GM21737 (cell line): ENCODE measurements around the gene ANKS1B.
"Not testable (repeated sequence)": the region's sequence is repeated elsewhere in the genome, so short reads cannot be mapped to it uniquely, and the experiment has no call there.

Source experiments
- ATAC-seq: cut with Tn5 transposase; IDR thresholded peaks from one replicate; pipeline ENCODE4 v1.9.1; 2021; ENCODE audit warnings: mild to moderate bottlenecking, moderate library complexity; ENCODE audit not compliant: unreplicated experiment

Gene ANKS1B

DNA sequence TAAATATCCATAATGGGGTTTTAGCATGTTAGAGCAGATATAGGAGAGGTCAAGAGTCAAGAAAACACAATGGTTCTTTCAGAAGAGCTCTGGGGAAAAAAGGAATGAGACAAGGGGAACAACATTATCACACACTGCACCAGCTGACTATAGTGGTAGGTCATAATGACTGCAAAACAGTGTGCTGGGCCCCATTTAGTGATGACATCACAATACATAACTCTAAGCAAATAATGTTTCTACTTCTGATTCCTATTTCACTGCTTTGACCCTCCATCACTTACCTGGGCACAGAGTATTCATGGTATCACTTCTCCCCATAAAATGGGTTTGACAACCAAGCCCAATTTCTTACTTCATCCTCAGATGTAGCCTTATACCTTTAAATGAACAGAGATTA lies 275.1 kb downstream of the ANKS1B start:
- ATAC-seq = no peak

DNA sequence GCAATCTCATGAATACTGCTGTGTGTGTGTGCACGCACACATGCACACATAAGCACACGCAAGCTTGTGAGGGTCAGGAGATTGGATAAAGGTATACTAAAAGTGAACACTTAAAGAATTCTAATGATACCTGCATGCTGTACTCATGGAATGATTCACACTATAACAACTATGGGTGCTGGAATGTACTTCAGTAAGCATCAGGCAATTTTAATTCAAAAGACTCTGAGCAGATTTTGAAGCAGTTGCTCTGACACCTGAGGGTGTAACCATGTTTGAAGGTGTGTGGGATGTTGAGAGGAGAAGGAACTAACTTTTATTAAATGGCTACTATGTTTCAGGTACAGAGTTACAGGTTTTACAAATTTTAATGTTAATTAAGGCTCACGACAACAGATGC lies 275.6 kb downstream of the ANKS1B start:
- no peak for ATAC-seq

DNA sequence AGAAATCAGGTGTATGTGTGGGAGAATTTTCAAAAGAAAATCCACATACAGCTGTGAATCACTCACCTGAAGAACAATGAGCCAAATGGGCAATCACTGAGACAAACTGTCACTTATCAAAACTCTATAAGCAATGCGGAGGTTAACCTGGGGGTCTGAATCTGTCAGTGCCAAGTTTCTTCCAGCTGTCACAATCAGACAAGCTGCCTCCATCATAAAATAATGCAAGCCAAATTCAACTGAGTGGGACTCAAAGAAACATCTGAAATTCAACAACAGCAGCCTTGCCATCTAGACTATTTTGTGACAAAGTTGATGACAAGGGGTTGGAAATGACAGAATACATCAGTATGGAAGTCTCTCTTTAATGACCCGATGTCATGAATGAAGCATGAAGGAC lies 276.9 kb downstream of the ANKS1B start:
- ATAC-seq = no peak

DNA sequence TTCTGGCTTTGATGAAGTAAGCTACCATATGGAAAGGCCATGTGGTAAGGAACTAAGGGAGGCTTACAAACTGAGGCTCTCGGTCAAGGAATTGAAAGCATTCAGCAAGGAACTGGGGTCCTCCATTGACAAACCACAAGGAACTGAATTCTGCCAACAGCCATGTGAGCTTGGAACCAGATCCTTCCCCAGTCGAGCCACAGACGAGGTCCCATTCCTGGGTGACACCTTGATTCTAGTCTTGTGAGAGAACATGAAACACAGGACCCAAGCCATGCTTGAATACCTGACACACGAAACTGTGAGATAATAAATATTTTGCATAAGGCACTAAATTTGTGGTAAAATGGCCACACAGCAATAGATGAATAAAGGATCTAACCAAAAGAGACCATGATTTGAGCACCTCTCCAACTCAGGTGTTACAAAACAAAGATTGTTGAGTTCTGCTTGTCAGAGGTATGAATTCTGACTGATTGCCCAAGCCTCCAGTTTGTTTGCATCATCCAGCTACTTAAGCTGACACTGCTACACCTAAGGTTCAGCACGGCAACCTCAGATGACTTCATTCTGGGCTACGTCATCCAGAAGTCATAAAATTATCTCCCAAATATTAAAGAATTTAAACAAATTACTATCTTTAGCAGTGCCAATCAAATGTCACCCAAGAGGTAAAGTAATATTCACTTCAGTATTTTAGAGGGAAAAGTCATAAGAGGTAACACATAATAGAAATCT lies 277.8 kb downstream of the ANKS1B start:
- no peak for ATAC-seq

DNA sequence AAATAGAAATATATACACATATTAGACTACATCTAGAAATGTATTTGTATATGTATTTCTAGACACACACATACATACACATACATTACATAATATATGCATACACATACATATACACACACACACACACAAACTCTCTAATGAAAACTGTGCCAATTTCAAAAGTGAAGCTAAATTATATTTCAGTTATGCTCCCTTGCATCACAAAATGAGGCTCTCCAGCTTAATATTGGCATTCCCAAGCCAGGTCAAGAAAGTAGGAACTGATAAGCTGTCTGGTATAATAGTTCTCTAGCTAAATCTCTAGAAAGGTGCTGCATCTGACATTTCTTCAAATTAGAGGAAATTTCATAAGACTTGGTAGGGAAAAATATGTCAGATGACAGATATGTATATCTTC lies 280.3 kb downstream of the ANKS1B start:
- no peak for ATAC-seq

GRCh38 chr12:99704036-99704435 lies 280.7 kb downstream of the ANKS1B start:
- no peak for ATAC-seq

DNA sequence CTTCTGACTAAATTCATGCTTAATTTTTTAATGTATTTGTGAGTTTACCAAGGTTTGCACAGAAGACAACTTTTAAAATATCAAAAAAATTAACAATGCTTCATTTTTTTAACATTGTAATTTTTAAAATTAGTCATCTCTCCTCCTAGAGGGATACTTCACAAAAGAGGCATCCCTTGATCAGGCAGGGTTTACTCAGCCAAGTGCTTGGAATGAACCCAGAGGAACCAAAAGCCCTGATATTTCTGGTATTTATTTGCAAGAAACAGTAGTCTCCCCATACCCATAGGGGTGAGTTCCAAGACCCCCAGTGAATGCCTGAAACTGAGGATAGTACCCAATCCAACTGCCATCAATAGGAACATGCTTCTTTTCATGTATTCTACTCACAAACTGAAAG lies 284.7 kb downstream of the ANKS1B start:
- no peak for ATAC-seq

DNA sequence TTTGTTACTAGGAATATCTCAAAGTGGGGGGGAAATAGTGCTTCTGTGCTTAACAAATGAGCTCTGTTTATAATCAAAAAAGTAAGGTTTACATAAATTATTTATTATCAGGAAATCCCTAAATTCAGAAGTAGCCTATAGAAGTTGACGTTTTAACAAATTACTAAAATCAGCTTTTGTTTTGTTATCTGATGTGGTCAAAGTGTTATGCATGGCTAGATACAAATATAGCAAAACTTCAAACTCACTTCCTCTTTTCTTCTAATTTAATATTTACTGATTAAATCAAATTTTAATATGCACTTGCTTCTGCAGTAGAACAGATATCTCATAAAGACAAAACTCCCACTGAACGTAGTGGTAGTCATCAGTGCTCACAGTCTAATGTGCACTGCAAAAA lies 289.7 kb downstream of the ANKS1B start:
- ATAC-seq = no peak

DNA sequence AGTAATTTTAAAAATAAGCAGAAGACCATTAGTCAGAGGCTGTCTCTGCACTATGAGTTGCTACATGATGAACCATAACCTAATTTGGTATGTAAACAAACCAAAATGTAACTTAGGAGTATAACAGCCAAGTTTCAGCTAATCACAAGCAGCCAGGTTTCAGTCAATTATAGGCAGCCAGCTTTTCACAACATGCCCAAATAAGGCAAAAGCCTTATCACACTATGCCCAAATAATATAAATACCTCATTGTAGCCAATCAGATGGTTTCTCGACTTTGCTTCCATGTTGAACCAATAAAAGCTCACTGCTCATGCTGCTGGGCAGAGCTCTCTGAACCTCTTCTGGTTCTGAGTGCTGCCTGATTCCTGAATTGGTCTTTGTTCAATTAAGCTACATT lies 298.6 kb downstream of the ANKS1B start:
- no peak for ATAC-seq

DNA sequence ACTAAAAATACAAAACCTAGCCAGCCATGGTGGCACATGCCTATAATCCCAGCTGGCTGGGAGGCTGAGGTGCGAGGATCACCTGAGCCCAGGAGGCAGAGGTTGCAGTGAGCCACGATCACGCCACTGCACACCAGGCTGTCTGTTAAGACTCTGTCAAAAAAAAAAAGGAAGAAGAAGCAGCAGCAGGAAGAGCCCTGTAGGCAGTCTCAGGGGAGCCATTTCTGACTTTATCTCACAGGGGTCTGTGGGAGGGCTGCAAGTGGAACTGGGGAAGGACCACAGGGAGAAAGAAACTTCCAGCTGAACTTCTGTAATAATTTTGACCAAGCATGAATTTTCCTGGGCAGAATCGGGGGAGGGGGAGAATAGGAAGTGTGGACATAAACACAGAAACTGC lies 304.5 kb downstream of the ANKS1B start:
- ATAC-seq = no peak

DNA sequence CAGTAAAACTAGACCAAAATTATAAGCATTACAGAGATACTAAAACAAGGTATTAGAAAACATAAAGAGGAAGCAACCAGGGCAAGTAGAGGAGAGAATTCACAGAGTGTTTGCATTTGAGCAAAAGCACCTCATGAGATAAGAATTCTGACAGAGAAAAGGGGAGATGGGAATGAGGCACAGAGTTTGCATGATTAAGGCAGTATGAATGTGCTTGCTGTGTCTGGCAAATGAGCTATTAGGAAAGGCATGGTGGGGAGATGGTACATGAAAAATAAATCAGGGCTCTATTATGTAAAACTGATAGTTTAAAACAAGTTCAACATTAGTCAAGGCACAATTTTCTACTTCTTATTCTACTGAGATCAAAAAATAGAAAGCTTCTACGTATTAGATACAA lies 314.1 kb downstream of the ANKS1B start:
- no peak for ATAC-seq

- no peak for ATAC-seq
These were observed 325.9 kb downstream of the ANKS1B start for GRCh38 chr12:99658671-99659349.

GRCh38 chr12:99649551-99649950 lies 335.2 kb downstream of the ANKS1B start:
- no peak for ATAC-seq

GRCh38 chr12:99648183-99648582 lies 336.6 kb downstream of the ANKS1B start:
- no peak for ATAC-seq

DNA sequence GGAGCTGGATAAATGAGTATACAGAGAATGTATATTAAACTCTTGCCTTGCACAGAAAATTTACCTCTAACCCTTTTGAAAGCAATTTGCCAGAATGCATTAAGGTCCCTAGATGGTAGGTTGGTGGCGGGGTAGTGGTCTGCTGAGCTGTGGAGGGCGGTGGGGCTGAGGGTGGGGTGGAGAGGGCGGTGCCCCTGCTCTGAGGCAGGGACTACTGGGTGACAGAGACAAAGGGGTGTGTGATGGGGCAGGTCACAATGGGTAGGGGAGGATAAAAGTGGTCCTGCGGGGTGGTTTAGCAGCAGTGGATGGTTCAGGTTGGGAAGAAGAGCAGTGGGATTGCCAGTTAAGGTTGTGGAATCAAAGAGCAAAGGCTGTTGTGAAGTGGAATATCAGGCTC lies 337.3 kb downstream of the ANKS1B start, which contains the start of gene GARIN6:
GARIN6 (plus strand) TSS at position 301 of the 400 bp plus-strand sequence. CDS start 422 bp downstream, outside the sequence.
- ATAC-seq = no peak

GRCh38 chr12:99644629-99645028 lies 340.1 kb downstream of the ANKS1B start:
- ATAC-seq = no peak

DNA sequence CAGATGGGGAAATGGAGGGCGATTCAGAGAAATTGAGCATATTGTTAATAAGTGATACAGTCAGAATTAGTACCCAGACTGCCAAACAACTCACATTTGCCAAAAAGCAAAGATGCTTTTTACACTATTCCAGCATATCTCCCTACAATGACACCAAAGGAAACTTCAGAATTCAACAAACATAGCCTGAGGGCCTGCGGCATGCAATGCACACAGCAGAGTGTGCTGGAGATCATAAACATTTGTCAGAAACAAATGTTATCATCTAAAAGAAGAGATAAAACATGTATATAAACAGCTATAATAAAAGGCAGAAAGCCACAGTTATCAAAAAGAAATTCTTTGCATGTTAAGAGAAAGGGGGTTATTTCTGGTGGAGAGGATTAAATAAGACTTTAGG lies 357.3 kb downstream of the ANKS1B start:
- ATAC-seq = no peak

DNA sequence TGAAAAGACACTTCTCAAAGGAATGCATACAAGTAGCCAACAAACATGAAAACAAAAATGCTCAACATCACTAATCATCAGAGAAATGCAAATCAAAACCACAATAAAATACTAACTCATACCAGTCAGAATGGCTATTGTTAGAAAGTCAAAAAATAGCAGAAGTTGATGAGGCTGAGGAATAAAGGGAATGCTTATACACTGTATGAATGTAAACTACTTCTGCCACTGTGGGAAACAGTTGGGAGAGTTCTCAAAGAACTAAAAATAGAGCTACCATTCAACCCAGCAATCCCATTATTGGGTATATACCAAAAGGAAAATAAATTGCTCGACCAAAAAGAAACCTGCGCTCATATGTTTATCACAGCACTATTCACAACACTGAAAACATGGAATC lies 360.1 kb downstream of the ANKS1B start:
- ATAC-seq = not testable (repeated sequence)

DNA sequence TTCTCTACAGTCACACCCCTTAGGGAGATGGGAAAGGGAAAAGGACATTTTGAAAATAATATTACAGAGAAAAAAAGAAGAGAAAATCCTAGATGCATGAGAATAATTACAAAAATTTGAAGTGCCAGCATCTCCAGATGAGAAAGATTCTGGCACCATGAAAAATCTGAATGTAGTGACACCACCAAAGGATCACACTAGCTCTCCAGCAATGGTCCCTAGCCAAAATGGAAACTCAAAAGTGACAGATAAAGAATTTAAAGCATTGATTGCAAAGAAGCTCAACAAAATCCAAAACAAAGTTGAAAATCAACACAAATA lies 364.6 kb downstream of the ANKS1B start:
- ATAC-seq = no peak

- ATAC-seq = peak; percentile 90
These were observed 365.2 kb downstream of the ANKS1B start for GRCh38 chr12:99619389-99620158.

DNA sequence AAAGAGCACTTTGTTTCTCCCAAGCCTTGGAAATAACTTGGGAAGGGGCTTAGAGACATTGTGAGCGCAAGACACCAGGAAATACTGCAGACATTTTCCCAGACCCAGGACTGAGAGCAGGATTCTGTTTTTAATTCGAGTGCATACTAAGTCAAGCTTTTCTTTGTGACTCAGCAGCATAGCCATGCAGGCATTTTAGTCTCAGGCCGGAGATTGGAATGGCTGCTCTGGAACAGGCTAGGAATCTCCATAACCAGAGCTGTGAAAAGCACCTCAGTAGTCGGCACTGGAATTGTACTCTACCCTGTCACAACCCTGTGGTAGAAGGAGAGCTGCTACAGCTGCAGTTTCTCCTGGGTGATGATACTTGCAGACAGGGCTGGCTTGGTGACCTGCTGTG lies 366.1 kb downstream of the ANKS1B start:
- ATAC-seq = no peak

DNA sequence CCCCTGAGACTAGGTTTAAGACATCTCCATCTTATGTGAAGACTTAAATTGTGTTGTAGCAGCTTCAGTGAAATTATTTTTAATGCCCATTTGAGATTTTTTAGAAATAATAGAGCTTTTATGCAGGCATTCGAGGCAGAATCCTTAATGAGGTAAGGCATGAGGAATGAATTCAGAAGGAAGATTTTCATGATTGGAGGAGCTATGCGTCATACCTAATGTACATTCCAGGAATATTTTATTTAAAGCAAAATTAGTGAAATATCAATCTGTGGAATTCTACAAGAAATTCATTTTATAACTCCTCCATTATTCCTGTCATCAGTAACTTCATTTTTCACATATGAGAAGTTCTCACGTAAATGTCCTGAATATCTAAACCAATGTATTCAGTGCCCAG lies 373.1 kb downstream of the ANKS1B start:
- ATAC-seq = no peak
